ENCODE data around the gene PPP1R9B.

DNA sequence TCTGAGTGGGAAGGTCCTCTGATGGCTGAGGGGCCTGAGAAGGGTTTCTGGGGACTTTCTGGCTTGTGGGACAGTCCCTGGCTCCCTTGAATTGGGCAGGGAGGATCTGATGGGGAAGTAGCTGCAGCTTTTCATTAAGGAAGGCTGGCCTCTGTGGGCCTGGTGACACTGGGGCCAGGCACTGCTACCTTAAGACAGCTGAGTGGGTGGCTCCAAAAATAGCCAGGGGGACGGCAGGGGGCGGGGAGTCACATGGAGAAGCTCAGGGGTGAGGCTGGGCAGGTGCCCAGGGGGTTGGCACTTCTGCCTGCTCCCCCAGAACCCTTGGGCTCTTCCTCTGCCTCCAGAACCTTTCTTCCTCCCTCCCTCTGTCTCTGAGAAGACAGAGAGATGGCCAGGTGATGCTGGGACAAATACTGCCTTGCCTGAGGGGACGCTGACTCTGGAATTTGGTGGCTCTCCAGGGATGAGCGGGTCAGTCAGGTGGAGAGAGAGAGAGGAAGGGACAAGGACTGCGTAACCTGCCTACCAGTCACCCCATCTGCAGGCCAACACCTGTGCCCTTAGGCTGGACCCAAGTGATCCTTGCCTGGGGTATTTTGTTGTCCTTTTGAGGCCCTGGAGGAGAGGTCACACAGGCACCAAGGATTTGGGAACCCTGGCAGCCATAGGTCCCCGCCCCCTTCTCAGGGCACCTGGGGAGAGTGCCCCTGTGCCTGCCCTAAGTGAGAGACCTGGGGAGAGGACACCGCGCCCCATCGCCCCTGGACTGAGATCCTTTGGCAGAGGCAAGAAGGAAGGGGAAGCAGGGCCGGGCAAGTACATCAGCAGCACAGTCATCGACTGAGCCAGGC is 13.6 kb upstream of the PPP1R9B start:
- TF ChIP-seq EP300 (IDR thresholded peaks at IDR 0.05) (no peak), POLR2AphosphoS5 (IDR thresholded peaks at IDR 0.05) (no peak), CTCF (IDR thresholded peaks at IDR 0.05) (no peak)

Data from esophagus muscularis mucosa (tissue), 4 donors.